GOT3 (cell line): ENCODE measurements around the gene PDIA5.
"Not testable (repeated sequence)": the region's sequence is repeated elsewhere in the genome, so short reads cannot be mapped to it uniquely, and the experiment has no call there.

Source experiments
- DNase-seq: peaks from one replicate; lab custom pipeline; 2025; ENCODE audit warnings: mixed read lengths; lab: John Stamatoyannopoulos, UW

PDIA5 gene

DNA sequence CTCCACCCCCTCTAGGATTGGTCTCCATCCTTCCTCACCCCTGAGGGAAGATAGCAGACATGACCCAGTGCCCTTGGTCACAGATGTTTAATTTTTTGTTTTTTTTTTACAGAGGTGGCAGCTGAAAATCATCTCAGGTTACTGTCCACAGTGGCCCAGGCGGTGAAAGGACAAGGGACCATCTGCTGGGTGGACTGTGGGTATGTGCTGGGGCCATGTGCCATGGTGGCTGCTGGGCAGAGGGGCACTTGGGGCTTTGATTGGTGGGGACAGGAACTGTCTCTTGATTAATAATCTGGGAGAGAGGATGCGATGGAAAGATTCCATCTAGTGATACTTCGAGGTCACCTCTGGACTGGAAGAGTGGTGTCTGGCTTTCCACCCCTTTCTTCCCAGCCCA lies 25.4 kb downstream of the PDIA5 start:
- no peak for DNase-seq

DNA sequence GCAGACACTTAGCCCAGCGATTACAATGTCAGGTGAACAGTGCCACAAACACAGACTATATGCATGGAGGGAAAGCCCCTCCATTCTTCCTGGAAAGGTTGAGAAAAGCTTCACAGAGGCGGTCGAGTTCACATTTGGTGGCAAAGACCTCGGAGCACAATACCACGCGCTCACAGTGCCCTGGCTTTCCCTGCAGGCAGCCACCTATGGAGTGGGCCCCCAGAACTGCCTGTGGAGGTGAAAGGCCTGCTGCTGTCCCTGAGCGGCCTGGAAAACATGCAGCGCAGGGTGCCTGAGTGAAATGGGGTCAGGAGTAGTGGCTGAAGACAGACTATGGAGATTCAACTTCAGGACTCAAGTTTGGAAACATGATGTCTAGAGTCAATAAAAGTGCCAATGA lies 26.9 kb downstream of the PDIA5 start:
- DNase-seq, result no peak

DNA sequence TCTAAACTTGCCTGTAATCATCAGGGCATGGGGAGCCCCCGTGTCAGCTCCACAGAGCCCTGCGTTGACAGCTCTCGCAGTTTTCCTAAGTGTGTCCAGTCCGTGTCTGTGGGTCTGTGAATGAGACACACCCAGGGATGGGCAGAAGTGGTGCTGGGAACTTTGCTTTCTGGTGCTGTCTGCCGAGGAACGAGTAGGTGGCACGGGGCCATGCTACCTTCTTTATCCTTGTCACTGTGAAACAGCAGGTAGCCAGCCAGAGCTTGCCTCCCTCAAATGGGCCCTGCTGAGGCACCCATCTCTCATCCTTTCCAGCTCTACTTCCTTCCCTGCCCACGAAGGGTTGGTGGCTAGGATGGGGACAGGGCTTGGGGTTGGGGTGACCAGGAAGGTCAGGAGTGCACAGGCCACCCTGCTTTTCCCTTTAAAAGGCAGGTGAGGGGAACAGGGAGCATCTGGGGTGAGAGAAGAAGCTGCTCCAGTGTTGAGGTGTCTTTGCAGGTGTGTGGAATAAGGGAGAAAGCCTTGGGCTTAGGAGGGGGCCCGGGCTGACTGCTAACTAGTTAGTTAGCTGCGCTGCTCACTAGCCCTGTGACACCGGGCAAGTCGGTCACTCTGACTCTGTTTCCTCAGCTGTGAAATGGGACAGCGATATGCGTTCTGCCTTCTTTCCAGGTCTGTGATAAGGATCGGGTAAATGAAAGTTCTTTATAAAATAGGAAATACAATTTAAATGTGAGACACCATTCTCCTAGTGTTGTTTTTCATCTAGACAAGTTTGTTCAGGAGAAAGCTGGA lies 27.9 kb downstream of the PDIA5 start:
- DNase-seq, result no peak

DNA sequence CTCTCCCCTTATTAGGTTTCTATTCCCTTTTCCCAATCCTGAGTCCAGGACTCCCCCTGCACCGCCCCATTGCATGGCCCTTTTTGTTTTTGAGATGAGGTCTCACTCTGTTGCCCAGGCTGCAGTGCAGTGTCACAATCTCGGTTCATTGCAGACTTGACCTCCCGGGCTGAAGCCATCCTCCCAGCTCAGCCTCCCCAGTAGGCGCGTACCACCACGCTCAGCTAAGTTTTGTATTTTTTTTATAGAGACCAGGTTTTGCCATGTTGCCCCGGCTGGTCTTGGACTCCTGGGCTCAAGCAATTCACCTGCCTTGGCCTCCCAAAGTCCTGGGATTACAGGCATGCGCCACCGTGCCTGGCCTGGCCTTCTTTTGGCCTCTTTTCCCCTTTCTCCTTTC lies 29.3 kb downstream of the PDIA5 start:
- DNase-seq, result no peak

DNA sequence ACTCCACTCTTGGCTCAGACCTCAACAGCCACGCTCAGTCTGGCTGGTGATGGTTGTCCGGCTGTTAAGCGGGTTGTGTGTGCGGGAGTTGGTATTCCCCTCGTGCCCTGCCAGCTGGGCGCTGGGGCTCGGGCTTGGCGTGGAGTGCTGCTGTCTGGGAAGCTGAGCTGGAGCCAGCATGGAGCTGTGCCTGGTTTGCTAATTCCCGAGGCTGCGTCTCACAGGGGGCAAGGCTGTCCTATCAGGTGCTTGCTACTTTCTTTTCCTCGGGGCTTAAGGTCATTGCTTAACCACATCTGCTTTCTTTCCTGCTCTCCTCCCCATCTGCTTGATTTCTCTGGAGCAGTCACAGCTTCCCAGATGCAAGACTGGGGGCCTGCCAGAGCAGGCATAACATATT lies 29.9 kb downstream of the PDIA5 start:
- DNase-seq, result no peak

DNA sequence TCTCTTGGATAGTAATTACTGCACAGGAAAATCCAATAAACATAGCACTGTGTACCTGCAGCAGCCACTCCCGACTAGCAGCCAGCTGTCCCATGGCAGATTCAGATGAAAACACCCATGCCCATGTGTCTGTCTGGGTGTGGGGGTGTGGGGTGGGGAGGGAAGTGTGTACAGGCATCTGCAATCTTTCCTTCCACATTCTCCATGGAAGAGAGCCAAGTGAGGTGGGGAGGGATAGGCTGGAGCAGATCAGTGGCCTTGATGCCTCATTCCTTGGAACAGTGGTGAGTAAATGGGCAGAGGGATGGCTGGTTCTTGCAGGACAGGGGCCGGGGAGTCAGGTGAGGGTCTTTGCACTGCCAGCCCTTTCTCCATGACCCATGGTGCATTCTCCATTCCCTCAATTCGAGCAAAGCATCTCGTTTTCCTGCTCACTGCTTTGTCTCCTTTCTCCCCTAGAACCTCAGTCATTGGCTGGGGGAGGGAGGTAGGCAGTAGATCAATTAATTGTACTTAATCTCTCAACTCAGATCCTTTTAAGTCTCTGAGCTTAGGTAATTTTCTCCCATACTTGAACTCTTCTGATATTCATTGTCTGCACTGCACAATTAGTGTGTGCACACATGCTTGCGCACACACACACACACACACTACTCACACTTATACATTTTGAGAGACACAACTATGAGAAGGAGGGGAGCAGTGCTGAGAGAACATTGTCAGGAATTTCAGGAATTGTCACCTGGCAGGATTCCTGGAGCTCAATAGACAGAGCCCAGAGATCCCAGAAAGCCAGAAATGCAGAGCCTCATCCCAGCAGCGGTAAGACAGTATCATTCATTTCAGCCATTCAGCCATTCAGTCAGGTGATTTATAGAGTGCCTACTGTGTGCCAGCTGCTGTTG lies 31.9 kb downstream of the PDIA5 start:
- no peak for DNase-seq

DNA sequence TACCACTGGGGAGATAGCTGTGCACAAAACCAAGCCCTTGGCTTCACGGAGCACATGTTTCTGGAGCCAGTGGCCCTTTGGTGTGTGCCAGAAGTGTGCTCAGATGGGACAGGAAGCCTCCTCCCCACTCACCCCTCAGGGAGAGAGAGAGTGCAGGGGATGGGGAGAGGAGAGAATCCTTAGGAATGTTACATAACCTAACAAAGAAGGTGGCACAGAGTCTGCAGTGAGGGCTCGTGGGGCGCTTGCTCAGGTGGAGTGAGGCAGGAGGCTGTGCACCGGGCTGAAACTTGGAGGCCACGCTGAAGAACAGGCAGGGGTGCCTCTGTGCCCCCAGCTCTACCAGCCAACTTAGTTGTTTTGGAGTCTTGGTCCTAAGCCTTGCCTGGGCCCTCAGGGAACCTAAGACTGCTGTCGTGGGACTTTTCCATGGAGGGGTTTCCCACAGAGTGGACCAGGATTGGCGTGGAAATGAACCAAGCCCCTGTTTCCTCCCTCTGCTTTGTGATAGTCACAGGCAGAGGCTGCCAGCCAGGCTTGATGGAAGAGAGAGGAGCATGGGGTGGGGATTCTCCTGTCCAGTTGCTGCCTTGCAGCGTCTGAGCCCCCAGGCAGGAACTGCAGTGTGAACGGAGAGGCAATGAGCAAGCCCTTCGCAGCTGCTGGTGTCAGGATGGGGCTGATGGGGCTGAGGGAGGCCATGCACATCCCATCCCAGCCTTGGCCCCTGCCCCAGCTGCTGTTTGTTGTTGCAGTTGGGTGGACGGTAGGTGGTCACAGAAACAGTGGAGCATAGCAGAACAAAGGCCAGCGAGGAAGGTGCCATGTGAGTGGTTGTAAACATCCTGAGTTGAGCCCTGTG lies 32.7 kb downstream of the PDIA5 start:
- no peak for DNase-seq

DNA sequence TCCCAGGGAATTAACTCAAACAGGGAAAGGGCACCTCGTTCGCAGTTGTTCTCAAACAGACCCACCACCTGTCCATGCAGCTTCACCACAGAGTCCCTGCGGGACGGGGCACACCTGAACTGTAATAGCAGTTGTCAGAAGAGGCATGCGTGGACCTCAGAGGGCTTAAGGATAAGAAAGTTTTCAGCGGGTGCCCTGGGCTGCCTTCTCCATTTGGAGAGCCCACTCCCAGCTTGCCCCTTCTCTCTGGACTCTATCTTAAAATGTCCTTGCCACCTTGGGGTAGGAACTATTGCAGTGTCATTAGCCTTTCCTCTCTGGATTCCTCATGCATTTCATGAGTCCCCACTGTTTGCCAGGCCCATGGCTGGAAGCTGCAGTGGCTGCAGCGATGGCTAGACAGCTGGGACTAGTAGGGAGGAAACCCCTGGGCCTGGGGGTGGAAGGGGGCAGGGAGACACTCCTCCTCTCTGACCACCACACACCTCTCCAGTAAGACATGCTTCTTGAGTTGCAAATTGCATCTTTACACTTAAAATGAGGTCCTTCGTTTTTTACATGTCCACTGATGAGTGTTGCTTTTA lies 33.5 kb downstream of the PDIA5 start:
- no peak for DNase-seq

DNA sequence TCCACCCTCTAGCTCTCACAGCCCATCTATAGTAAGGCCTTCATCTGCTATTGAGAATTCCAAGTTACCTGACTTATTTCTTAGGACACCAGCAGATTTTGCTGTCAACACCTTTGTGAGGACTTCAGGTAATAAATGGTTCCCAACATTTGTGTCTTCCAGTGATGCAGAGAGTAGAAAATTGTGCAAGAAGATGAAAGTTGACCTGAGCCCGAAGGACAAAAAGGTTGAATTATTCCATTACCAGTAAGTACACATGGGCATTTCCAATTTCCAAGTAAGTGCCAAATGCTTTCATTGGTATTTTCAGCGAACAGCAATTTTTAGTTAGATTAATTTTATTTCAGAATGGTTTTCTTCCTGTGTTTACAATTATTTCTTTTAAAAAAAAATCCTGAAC lies 35.4 kb downstream of the PDIA5 start:
- DNase-seq, result no peak

DNA sequence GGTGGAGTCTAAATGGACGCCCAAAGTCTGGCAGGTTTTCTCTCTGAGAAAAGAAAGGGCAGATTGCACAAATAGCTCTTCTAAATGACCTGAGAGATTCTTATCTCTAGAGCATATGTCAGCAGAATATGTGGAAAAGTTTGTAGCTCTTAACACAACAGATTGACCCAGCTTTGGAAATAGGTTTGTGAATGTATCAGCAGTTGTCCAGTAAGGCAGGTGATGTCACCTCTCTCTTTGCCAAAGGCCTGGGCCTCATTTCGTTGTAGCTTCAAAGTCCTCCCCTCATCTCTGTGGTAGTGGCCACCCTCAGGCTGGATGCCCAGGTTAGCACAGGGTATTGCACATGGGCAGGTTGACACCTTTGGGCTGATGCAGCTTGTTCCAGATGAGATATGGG lies 36.0 kb downstream of the PDIA5 start:
- no peak for DNase-seq

DNA sequence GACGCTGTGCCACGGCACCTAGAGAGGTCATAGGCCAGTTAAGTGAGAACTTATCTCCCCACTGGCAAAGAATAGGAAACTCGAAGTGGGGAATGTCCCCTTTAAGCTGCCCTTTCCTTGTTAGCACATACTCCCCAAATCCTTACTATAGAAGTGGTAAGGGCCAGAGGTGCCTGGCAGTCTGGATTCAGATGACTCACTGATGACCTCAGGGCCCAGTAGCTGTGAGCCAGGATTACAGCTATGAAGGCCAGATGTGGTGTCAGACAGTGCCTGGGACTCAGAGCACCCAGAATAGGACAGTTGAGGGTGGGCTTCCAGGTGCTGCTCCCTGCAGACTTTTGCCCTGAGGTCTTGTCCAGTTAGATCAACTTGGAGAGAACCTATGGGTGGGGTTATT lies 37.7 kb downstream of the PDIA5 start:
- no peak for DNase-seq

DNA sequence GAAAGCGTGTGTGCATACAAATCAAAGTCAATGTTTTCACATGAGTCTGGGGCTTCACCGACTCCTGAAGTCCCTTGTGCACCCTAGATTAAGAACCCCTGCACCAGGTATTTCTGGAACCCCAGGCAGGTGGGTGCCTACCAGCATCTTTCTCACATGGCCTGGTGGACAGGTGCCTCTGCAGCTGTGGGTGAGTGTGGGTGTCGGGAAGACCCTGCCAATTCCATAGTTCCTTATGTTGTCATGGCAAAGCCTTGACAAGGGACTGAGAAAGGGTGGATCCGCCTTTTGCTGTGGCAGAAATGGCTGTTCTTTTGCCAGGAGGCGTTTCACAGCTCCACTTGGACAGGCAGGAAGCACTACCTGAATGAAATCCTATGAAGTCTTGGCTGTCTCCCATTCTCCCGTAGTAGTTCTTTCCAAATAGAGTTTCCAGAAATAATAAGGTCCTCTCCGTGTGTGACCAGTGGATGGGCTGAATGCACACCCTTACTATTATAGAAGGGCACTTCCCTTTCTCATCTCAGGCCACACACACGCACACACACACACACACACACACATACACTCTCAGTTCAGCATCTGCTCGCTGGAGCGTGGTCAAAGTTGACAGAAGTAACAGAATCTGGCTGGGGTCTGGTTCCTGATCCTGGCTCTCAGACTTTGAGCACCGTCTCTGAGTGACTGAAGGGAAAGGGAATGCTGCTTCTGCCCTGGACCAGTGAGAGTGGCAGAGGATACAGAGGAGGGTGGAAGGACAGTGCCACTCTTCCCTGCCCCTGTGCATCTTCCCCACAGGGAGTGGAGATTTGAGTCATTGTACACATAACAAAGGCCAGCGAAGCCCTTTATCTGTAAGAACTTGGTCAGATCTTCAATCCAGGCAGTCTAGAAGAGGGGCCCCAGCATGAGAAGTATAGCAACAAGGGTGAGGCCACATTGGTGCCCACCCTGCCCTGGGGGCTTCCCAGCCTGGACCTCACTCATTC lies 38.7 kb downstream of the PDIA5 start:
- DNase-seq, result no peak

DNA sequence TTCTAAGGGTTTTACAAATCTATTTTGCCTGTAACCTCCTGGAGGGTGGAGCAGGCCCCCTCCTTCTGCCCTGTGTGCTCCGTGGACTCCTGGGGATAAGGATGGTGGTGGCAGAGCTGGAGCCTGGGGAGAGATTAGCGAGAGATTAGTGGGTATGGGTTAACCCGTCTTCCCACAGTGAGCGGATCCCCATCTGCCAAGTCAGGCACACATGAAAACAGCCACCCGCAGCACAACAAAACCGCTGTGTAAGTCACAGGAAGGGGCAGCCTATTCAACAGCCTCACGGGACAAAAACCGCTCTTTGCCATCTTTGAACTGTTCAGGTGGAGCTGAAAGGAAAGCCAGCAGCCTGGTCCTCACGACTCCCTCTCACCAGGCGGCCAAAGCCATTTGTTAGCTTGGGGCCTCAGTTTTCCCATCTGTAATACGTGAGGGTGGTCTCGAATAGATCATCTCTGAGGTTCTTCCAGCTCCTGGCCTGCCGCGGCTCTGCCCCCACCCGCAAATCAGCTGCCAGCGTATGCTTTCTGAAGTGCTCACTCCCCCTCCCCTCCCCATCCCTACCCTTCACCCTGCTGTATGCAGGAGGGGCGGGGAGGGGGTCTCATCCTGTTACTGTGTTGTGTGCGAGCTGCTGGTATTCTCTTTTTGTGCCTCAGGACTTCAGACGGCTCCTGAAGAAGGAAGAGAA lies 43.6 kb downstream of the PDIA5 start:
- DNase-seq, result no peak

DNA sequence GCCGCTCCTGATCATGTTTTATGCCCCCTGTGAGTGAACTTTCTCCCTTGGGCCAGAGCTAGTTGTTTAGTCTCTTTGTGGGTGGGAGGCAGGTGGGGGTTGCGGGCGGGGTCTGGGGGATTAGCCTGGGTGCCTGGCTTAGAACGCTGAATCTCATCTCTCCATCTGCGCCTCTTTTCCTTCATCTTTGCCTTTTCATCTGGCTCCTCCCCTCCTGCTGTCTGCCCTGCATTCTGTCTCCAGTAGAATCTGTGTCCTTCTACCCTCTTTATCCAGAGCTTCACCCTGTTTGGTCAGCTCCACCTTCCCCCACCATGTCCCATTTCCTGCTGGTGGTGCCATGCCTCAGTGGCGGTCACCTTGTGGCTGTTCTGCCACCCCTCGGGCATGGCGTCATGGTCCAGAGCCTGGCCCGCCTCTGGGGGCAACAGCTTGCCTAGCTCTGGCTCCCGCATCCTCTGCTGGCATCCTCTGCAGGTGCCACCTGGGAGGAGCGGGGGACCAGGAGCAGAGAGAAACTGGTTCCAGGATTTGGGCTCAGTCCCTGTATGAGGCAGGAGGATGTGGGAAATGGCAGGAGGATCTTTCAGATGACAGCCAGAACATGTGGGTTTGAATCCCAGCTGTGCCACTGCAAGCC lies 44.3 kb downstream of the PDIA5 start:
- DNase-seq, result no peak

DNA sequence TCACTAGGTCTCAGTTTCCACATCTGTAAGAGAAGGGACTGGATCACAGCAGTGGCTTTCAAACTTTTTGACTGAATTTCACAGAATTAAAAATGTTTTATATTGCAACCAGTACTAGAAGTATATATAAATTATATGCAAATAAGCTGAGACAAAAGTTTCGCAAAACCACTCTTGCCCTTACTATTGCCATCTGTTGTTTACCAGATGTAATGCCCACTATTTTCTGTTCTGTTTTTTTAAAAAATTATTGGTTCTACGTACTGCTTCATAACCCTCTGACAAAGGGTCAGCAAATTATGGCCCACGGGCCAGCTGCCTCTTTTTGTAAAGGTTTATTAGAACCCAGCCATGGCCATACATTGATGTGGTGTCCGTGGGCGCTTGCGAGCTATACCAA lies 44.8 kb downstream of the PDIA5 start:
- no peak for DNase-seq

DNA sequence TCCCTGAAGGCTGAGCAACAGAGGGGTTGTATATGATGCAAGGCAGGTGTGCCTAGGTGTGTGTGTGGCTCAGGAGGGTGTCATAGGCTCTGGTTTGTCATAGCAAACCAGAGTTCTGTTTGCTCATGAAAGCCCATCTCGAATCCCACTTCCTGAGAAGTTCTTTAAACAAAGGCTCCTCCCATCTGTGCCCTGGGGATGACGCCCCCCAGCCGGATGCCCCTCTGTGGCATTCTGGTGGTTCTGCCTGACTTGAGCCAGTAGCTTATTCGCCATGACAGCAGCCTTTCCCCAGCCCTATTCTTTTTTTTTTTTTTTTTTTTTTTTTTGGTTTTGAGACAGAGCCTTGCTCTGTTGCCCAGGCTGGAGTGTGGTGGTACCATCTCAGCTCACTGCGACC lies 45.4 kb downstream of the PDIA5 start:
- no peak for DNase-seq

DNA sequence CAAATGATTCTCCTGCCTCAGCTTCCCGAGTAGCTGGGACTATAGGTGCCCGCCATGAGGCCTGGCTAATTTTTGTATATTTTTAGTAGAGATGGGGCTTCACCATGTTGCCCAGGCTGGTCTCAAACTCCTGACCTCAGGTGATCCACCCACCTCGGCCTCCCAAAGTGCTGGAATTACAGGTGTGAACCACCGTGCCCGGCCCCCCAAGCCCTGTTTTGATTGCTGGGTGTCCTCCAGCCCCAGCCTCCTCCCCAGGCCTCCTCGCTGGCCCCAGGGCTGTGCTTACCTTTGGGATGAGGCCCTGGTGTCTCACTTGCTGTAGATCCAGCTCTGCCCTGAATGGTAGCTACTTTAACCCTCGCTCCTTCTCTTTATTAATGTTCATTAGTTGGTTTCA lies 45.8 kb downstream of the PDIA5 start:
- DNase-seq, result not testable (repeated sequence)

DNA sequence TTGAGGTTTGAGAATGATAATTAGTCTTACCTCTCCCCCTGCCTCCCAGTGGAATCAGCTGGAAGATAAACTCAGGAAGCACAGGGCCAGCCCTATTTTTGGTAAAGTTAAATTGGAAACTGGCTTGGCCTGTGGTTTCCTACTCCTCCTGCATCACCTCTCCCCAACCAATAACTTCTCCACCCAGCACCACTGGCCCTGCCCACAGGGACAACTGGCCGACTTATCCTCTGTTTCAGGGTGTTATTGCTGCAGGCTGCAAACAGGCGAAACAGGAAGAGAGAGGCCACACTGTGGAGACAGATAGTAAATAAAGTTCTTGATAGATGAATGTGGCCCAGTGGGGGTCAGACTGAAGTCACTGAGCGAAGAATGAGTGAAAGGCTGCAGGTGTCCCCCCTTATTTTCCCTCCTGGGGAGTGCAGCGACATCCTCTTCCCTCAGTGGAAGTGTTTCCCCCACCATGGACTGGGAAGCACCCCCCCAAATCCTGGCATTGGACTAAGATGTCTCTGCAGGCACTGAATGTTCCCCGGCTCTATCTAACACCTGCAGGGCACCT lies 47.1 kb downstream of the PDIA5 start:
- no peak for DNase-seq

DNA sequence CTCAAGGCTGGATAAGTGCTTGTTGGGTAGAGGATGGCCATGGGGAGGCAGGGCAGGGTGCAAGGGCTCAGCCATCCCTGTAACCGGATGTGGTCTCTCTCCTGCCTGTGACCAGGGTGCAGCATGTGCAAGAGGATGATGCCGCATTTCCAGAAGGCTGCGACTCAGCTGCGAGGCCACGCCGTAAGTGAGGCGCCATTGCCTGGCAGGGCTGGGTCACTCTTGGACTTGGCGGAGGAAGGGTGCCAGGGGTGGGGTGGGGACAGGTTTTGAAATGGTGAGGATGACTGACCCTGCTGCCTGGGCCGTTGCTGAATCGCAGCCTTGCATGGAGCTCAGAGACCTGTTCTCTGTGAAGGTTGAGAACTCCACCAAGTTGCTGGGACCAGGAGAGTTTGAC lies 49.3 kb downstream of the PDIA5 start:
- DNase-seq, result no peak
